GM04504 (cell line): Measurements from ENCODE around the gene SMG1.
"Not testable (repeated sequence)": the region's sequence is repeated elsewhere in the genome, so short reads cannot be mapped to it uniquely, and the experiment has no call there.

Experiments
- DNase-seq: peaks from one replicate; pipeline ENCODE4 v3.0.0-alpha.2; 2012; ENCODE audit warnings: low read depth

The SMG1 gene

DNA sequence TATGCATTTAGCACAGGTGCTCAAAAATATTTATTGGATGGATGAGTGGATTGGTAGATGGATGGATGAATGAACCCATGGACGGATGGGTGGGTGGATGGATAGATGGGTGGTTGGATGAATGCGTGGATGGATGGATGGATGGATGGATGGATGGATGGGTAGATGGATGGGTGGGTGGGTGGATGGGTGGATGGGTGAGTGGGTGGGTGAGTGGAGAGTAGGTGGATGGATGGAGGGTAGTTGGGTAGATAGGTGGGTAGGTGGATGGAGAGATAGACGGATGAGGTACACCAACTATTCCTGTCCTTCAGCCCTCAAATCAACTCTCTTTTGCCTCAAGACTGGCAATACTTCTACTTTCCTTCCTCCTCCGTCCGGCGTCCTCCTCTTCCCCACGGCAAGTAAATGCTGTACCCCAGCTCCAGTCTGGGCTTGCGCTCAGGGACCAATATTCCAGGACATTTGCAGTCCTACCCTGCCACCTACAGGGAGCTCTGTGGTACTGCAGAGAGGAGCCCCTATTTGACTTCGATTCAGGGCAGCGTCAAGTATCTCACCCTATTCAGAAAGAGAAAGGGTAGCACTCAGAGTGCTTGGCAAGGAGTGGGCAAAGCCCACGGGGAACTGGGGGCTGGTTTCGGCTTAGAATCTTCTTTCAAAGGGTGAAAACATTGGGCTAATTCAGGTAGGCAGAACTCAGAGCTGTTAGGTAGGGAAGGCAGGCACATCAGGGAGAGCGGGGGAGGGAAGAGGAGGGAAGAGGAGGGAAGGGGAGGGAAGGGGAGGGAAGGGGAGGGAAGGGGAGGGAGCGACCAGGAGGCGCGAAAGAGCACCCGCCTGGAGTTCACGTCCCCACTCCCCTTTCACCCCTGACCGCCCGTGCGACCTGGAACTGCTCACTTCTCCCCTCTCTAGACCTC, 166.3 kb downstream of the SMG1 start:
- DNase-seq = peak; percentile 1

GRCh38 chr16:18757960-18758660, 168.1 kb downstream of the SMG1 start:
- DNase-seq = not testable (repeated sequence)

DNA sequence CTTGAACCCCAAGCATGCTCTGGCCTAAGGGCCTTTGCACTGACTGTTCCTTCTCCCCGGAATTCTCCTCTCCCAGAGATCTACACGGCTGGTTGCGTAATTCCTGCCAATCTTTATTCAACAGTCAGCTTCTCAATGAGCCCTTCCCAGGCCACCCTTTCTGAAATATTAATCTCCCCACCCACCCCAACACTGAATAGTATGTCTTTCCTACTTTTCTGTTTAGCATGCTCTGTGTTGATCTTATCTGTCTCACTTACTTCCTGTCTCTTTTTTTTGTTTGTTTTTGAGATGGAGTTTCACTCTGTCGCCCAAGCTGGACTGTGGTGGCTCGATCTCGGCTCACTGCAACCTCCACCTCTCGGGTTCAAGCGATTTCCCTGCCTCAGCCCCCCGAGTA, 169.6 kb downstream of the SMG1 start:
- DNase-seq = not testable (repeated sequence)
